Uterus (tissue), 4 donors: ENCODE measurements around the gene PRDX2. TPM values are rescaled to one million over a fixed set of nuclear protein-coding genes. Genes with fewer than 3 reads are reported as not detected.

Experiments used
- DNase-seq, 2 donors: peaks; one replicate each; pipeline ENCODE4 v3.0.0-alpha.2; 2019 to 2020
- H3K27ac ChIP-seq, 2 donors: fragments of 200-600 bp; sonication (generic); 1 replicate in 1 of 2; 2 replicates in 1 of 2; pipeline ENCODE4 v1.5.1; 2016 to 2018
- H3K27me3 ChIP-seq, 2 donors: fragments of 200-600 bp; sonication (generic); one replicate each; pipeline ENCODE4 v1.5.1; 2018 to 2019; ENCODE audit warnings: control low read depth in 1 of 2
- H3K36me3 ChIP-seq, 2 donors: fragments of 200-600 bp; sonication (generic); one replicate each; pipeline ENCODE4 v1.5.1; 2019; ENCODE audit warnings: control low read depth in 1 of 2
- H3K4me1 ChIP-seq, 2 donors: fragments of 200-600 bp; sonication (generic); one replicate each; pipeline ENCODE4 v1.5.1; 2018 to 2019; ENCODE audit warnings: control low read depth in 1 of 2
- H3K4me3 ChIP-seq, 2 donors: fragments of 200-600 bp; sonication (generic); 1 replicate in 1 of 2; 2 replicates in 1 of 2; pipeline ENCODE4 v1.5.1; 2018 to 2019; ENCODE audit warnings: mild to moderate bottlenecking in 1 of 2
- H3K9me3 ChIP-seq, 2 donors: fragments of 200-600 bp; sonication (generic); one replicate each; pipeline ENCODE4 v1.5.1; 2019; ENCODE audit warnings: control low read depth in 1 of 2
- CTCF ChIP-seq, 4 experiments: fragments of 200-600 bp in 2 of 4; fragments of 450-650 bp in 2 of 4; sonication (generic) in 2 of 4; IDR thresholded peaks; one replicate each; pipeline ENCODE4 v1.5.1; 2016 to 2019; ENCODE audit warnings: antibody characterized with exemption in 4 of 4, mild to moderate bottlenecking in 2 of 4, moderate library complexity in 1 of 4
- POLR2A ChIP-seq, 2 donors: fragments of 450-650 bp; IDR thresholded peaks; one replicate each; pipeline ENCODE4 v1.6.1; 2016; ENCODE audit warnings: antibody characterized with exemption in 2 of 2, mild to moderate bottlenecking in 1 of 2, moderate library complexity in 1 of 2
- intact Hi-C: fragments of 100-400 bp; cut with DNase I; formaldehyde crosslinking; loops from one replicate; pipeline ENCODE4 v1.15.1; 2023; ENCODE audit warnings: low total_unique reads
- total RNA-seq, 4 donors: library from RNA; depleted of rRNA in 3 of 4; stranded (reverse); fragments of >200 nt in 3 of 4; gene quantifications; one replicate each; pipeline versions ENCODE4 v1.1.0 to v1.2.4, GENCODE V29; 2014 to 2023
- donor health status: DM: yes; HTN: yes; CAD: no.

Gene PRDX2
- total RNA-seq, 4 donors from 2014 or later: 148 to 178 (median 163) TPM

GRCh38 chr19:12778017-12778904, 23.3 kb downstream of the PRDX2 start:
- Histone ChIP-seq H3K27me3 (no peaks in the 10 kb centered on the region), H3K36me3 (no peaks in the 10 kb centered on the region), H3K27ac (peak overlapping the region; percentile 88 to 89), H3K4me3 (peak overlapping the region; percentile 43 to 48), H3K9me3 (no peaks in the 10 kb centered on the region), H3K4me1 (peaks cover 0 to 12% of the 10 kb centered on the region in 2 donors)
- TF ChIP-seq CTCF (IDR thresholded peaks at IDR 0.05) (no peak), POLR2A (IDR thresholded peaks at IDR 0.05) (peak in 1 of 2 donors; percentile 31)
- peak; percentile 72 to 76 for DNase-seq
- intact Hi-C loops: no loop called here

- Histone ChIP-seq H3K4me1 (peaks cover 0 to 11% of the 10 kb centered on the region in 2 donors), H3K9me3 (no peaks in the 10 kb centered on the region), H3K4me3 (peak overlapping the region; percentile 43 to 48), H3K27me3 (no peaks in the 10 kb centered on the region), H3K36me3 (no peaks in the 10 kb centered on the region), H3K27ac (peak overlapping the region; percentile 88 to 89)
- intact Hi-C loops: loop anchor here (2.0 kb wide), 1 partner anchor 15 kb away; no protein-coding TSS in a partner anchor
- TF ChIP-seq POLR2A (IDR thresholded peaks at IDR 0.05): peak in 1 of 2 donors; percentile 38
- peak; percentile 96 to 98 (median 97) for TF ChIP-seq CTCF (IDR thresholded peaks at IDR 0.05)
- peak; percentile 75 to 83 for DNase-seq
Measured at GRCh38 chr19:12777217-12778016, 24.2 kb downstream of the PRDX2 start.

GRCh38 chr19:12774588-12775555, 26.7 kb downstream of the PRDX2 start, which contains the start of gene HOOK2:
Gene HOOK2 (minus strand): TSS chr19:12775552. CDS start chr19:12775449, 103 bp downstream.
- H3K36me3 ChIP-seq: no peaks in the 10 kb centered on the region
- no peaks in the 10 kb centered on the region for H3K27me3 ChIP-seq
- peak in 1 of 2 donors; percentile 71 for DNase-seq
- H3K27ac ChIP-seq: peak within 1 kb of the TSS; percentile 52 to 78
- peak within 1 kb of the TSS; percentile 38 to 58 for H3K4me3 ChIP-seq
- TF ChIP-seq POLR2A (IDR thresholded peaks at IDR 0.05) (peak in 1 of 2 donors; percentile 55), CTCF (IDR thresholded peaks at IDR 0.05) (no peak)
- no peaks in the 10 kb centered on the region for H3K9me3 ChIP-seq
- intact Hi-C loops: no loop called here
- H3K4me1 ChIP-seq: peaks cover 0 to 11% of the 10 kb centered on the region in 2 donors

GRCh38 chr19:12773571-12773970, 28.0 kb downstream of the PRDX2 start:
- DNase-seq: no peak
- Histone ChIP-seq H3K27me3 (no peaks in the 10 kb centered on the region), H3K27ac (no peak overlapping the region), H3K4me3 (no peak overlapping the region), H3K4me1 (peaks cover 0 to 3% of the 10 kb centered on the region in 2 donors), H3K9me3 (no peaks in the 10 kb centered on the region), H3K36me3 (no peaks in the 10 kb centered on the region)
- intact Hi-C loops: no loop called here
- TF ChIP-seq CTCF (IDR thresholded peaks at IDR 0.05): no peak
- TF ChIP-seq POLR2A (IDR thresholded peaks at IDR 0.05): no peak
